Stimulated activated CD4-positive, alpha-beta T cell treated with anti-CD3 and anti-CD28 coated beads, Interleukin-4, amount 100 ng/mL, for 4 hours (primary cell): ENCODE measurements around the gene MSL2.
"Not testable (repeated sequence)": the region's sequence is repeated elsewhere in the genome, so short reads cannot be mapped to it uniquely, and the experiment has no call there.

ENCODE experiments used
- DNase-seq, 2 experiments: peaks; one replicate each; pipeline ENCODE4 v3.0.0-alpha.2; 2020

The MSL2 gene

GRCh38 chr3:136189859-136190617, 6.1 kb downstream of the MSL2 start:
- DNase-seq, result no peak

- no peak for DNase-seq
These were observed 7.1 kb downstream of the MSL2 start for GRCh38 chr3:136189043-136189442.

DNA sequence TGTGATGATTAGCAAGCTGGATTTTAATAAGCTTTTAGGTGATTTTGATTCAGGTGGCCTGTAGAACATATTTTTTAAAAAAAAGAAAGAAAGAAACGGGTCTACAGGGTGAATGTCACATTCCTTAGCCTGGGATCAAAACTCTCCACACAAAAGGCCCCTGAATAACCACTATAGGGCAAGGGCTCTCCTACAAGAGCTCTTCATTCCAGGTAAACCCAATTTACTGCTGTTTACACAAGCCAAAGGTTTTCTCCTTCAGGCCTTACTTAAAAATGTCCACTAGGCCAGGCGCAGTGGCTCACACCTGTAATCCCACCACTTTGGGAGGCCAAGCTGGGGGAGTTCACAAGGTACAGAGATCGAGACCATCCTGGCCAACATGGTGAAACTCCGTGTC, 8.3 kb downstream of the MSL2 start:
- no peak for DNase-seq

DNA sequence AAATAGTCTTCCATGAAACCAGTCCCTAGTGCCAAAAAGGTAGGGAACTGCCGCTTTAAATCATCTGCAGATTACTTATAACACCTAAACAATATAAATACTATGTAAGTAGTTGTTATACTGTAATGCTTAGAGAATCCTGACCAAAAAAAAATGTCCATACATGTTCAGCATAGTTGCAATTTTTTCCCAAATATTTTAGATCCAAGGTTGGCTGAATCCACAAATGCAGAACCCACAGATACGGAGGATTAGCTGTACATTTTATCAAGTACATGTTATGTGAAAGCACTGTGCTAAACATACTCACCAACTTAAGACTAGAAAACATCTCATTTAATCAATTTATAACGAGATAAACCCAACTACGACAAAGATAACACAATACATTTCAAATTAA, 9.3 kb downstream of the MSL2 start:
- DNase-seq, result no peak

DNA sequence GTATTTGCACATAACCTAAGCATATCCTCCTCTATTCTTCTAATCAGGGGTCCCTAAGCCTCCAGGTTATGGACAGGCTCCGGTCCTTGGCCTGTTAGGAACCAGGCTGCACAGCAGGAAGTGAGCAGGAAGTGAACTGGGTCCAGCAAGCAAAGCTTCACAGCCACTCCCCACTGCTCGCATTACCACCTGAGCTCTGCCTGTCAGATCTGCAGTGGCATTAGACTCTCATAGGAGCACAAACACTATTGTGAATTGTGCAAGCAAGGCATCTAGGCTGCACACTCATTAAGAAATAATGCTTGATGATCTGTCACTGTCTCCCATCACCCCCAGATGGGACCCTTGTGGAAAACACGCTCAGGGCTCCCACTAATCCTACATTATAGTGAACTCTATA, 9.8 kb downstream of the MSL2 start:
- no peak for DNase-seq

DNA sequence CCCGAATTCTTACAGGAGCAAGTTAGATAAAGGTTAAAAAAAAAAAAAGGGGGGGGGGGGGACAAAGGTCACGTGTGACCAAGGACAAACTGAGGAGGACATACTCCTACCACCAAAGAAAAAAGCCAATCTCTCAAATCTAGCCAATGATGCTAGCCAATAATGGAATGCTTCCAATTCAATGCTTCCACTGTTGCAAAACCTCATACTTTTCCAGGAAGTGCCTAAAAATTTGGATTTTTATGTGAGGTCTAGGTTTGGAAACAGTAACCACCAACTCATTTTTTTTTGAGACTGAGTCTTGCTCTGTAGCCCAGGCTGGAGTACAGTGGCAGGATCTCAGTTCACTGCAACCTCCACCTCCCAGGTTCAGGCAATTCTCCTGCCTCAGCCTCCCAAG, 11.4 kb downstream of the MSL2 start:
- DNase-seq, result no peak

GRCh38 chr3:136181741-136182140, 14.4 kb downstream of the MSL2 start:
- no peak for DNase-seq

DNA sequence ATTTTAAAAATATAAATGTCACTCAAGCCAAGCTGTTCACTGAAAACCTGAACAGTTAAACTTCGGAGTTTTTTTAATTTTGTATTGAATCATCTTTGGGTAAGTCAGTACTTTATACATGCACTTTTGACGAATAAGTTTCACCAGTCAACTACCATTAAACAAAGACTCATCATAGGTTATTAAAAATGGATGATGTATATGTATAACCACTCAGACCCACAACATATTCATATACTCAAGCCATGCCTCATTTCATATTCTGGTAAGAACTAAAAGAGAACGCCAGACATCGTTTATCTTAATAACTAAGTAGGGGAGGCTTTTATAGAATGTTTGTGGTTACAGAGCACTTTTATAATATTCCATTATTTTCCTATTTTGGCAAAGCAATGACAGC, 18.3 kb downstream of the MSL2 start:
- no peak for DNase-seq

DNA sequence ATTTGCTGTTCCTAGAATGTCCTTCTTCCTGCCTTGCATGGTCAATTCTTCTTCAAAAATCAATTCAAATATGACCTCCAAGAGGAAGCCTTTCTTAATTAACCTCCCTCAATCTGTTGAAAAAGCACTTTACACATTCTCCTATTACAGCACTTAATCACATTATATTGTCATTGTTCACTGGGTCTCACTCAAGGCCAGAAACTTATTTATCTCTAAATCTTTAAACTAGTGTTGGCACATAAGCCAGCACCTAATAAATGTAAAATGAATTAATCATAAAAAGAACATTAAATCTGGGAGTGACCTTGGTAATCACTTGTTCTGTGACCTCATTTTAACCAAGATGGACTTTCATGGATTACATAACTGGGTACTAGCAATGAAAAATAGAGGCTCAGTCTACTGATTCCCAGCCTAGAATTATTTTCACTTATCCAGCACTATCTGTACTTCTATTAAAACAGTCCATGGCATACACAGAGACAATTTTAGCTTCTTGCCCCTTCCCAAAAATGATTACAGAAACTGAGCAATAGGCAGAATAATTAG, 22.1 kb downstream of the MSL2 start:
- no peak for DNase-seq

- DNase-seq, result no peak
These were observed 25.0 kb downstream of the MSL2 start for GRCh38 chr3:136171097-136171542.

GRCh38 chr3:136168236-136168635, 27.9 kb downstream of the MSL2 start:
- not testable (repeated sequence) for DNase-seq

DNA sequence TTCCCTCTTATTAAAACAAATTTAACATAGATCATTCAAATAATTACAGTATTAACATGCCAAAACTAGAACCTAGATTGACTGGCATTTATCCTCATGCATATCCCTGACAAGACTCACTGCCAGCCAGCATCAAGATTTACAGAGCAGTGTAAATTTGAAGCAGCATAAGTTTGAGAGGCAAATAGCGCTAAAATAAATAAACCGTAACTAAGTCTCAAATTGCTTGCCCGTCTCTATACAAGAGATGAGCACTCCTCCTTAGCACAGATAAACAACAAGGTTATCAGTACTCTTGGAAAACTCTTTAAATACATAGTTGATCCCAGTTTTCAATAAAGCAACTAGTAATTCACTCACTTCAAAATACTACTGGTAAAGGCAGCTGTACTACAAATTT, 29.6 kb downstream of the MSL2 start:
- no peak for DNase-seq

DNA sequence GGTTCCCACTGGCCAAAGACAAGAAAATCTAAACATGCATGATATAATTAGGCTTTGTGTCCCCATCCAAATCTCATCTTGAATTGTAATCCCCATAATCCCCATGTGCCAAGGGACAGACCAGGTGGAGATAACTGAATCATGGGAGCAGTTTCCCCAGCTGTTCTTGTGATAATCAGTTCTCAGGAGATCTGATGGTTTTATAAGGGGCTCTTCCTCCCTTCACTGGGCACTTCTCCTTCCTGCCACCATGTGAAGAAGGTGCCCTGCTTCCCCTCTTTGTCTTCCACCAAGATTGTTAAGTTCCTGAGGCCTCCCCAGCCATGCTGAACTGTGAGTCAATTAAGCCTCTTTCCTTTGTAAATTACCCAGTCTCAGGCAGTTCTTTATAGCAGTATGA, 32.5 kb downstream of the MSL2 start:
- DNase-seq, result not testable (repeated sequence)

GRCh38 chr3:136162322-136162721, 33.8 kb downstream of the MSL2 start:
- DNase-seq, result no peak

DNA sequence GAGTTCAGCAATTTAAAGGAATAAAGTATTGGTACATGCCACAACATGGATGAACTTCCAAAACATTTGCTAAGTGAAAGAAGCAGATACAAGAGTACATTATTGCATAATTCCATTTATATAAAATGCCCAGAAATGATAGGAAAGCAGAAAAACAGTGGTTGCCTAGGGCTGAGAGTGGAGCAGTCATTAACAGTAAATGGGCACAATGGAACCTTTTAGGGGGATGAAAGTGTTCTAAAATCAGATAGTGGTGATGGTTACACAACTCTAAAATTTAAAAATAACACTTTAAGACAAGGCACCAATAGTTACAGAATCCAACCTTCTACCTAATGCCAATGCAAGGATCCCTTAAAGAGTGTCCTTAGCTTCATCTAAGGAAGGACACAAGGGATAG, 34.6 kb downstream of the MSL2 start:
- no peak for DNase-seq

DNA sequence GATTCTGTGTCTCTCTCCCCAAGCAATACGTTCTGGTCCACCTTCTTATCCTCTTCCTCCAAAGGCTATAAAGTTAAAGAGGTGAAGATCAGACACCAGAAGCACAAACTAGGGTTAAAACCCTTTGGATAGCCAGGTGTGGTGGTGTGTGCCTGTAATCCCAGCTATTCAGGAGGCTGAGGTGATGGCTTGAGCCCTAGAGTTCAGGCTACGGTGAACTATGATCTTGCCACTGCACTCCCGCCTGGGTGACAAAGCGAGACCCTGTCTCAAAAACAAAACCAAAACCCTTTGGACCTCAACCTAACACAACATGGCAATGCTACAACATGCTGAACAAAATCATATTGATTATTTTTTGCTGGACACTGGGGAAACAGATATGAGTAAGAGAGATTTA, 43.2 kb downstream of the MSL2 start:
- DNase-seq, result no peak

GRCh38 chr3:136152176-136152843, 43.8 kb downstream of the MSL2 start:
- DNase-seq, result no peak

GRCh38 chr3:136151219-136151618, 44.9 kb downstream of the MSL2 start:
- no peak for DNase-seq

DNA sequence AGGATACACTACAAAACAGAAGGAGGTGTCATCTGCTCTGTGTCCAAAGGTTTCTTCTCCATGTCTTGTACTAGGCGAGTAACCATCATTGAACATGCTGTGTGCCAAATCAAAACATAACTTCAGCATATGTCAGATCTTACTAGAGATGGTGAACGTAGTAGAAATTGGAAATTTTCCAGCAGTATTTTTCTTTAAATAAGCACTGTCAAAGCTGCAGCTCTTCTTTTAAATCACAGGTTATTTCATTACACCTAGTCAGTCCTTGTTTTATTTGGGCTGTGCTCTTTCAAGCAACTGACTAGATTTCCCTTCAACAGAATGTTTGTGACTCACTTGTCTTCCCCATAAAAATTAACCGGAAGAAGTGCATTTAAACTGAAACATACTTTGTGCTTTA, 46.5 kb downstream of the MSL2 start:
- DNase-seq, result no peak

DNA sequence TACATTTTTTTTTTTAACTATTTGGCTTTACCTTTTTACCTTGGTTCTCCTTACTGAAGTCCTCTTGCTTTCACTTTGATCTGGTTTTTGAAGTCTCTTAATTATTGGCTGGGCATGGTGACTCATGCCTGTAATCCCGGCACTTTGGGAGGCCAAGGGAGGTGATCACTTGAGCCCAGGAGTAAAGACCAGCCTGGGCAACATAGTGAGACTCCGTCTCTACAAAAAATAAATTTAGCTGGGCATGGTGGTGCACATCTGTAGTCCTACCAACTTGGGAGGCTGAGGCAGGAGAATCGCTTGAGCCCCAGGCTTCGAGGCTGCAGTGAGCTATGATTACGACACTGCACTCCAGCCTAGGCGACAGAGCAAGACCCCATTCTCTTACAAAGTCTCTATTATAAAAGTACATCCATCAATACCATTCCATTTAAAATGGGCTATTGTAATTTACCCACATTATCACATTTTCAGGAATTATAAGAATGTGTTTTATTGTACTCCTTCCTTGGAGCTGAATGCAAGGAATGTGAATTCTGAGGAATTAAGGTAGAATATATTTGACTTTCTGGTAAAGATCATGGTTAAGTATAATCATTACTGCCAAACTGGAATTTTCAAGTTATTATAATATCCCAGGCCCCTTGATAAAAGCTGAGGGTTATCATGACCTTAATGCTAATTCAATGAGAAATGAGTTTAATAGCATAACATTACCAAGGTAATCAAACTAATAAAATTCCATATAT, 49.0 kb downstream of the MSL2 start:
- no peak for DNase-seq

DNA sequence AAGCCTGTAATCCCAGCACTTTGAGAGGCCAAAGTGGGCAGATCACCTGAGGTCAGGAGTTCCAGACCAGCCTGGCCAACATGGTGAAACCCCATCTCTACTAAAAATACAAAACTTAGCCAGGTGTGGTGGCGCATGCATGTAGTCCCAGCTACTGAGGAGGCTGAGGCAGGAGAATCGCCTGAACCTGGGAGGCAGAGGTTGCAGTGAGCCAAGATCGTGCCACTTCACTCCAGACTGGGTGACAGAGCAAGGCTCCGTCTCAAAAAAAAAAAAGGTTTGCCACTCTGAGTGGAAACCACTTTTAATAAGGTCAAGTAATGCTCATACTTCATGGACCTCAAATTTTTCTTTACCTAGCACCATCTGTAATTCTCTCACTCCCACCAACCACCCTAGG, 51.7 kb downstream of the MSL2 start:
- not testable (repeated sequence) for DNase-seq

GRCh38 chr3:136142592-136142991, 53.5 kb downstream of the MSL2 start:
- no peak for DNase-seq

- no peak for DNase-seq
These were observed 54.2 kb downstream of the MSL2 start for GRCh38 chr3:136141891-136142290.
